ENCODE results near the gene C12orf42. TPM values are rescaled to one million over a fixed set of nuclear protein-coding genes. Genes with fewer than 3 reads are reported as not detected.

The C12orf42 gene
- total and polyA plus RNA-seq, 4 donors: 0.17 to 0.47 TPM; not detected in 2

- H3K4me1 ChIP-seq (ENCODE audit: control insufficient read depth, insufficient read depth, low read length): peaks cover 10% of the 10 kb centered on the region
- no peak overlapping the region for H3K27ac ChIP-seq (ENCODE audit: low read depth, low read length)
- no peaks in the 10 kb centered on the region for H3K36me3 ChIP-seq (ENCODE audit: control insufficient read depth, insufficient read depth, low read length)
- no peak overlapping the region for H3K4me3 ChIP-seq (ENCODE audit: low read depth, low read length)
- H3K27me3 ChIP-seq (ENCODE audit: control insufficient read depth, insufficient read depth, low read length): no peaks in the 10 kb centered on the region
- no peaks in the 10 kb centered on the region for H3K9me3 ChIP-seq (ENCODE audit: control insufficient read depth, insufficient read depth, low read length)
- no peak for DNase-seq (ENCODE audit: low read depth in 4 of 6, low spot score in 6 of 6)
Observed at GRCh38 chr12:103499571-103499970, 3.8 kb upstream of the C12orf42 start.

GRCh38 chr12:103498990-103499389 is 3.2 kb upstream of the C12orf42 start:
- no peak for DNase-seq (ENCODE audit: low read depth in 4 of 6, low spot score in 6 of 6)
- no peak overlapping the region for H3K4me3 ChIP-seq (ENCODE audit: low read depth, low read length)
- no CpG with 5 or more reads among the region's 2 CpGs for WGBS (ENCODE audit: insufficient coverage)
- H3K36me3 ChIP-seq (ENCODE audit: control insufficient read depth, insufficient read depth, low read length): no peaks in the 10 kb centered on the region
- no peaks in the 10 kb centered on the region for H3K9me3 ChIP-seq (ENCODE audit: control insufficient read depth, insufficient read depth, low read length)
- H3K27me3 ChIP-seq (ENCODE audit: control insufficient read depth, insufficient read depth, low read length): no peaks in the 10 kb centered on the region
- peaks cover 10% of the 10 kb centered on the region for H3K4me1 ChIP-seq (ENCODE audit: control insufficient read depth, insufficient read depth, low read length)
- no peak overlapping the region for H3K27ac ChIP-seq (ENCODE audit: low read depth, low read length)

GRCh38 chr12:103494734-103495468 is 867 bp downstream of the C12orf42 start:
- no peak overlapping the region for H3K27ac ChIP-seq (ENCODE audit: low read depth, low read length)

GRCh38 chr12:103494051-103494733 is 1.6 kb downstream of the C12orf42 start:
- peaks cover 10% of the 10 kb centered on the region for H3K4me1 ChIP-seq (ENCODE audit: control insufficient read depth, insufficient read depth, low read length)
- no peaks in the 10 kb centered on the region for H3K9me3 ChIP-seq (ENCODE audit: control insufficient read depth, insufficient read depth, low read length)
- no peak for DNase-seq (ENCODE audit: low read depth in 4 of 6, low spot score in 6 of 6)
- no CpG with 5 or more reads among the region's 5 CpGs for WGBS (ENCODE audit: insufficient coverage)
- H3K27ac ChIP-seq (ENCODE audit: low read depth, low read length): no peak overlapping the region
- H3K27me3 ChIP-seq (ENCODE audit: control insufficient read depth, insufficient read depth, low read length): no peaks in the 10 kb centered on the region
- H3K36me3 ChIP-seq (ENCODE audit: control insufficient read depth, insufficient read depth, low read length): no peaks in the 10 kb centered on the region
- no peak overlapping the region for H3K4me3 ChIP-seq (ENCODE audit: low read depth, low read length)

More at GRCh38 chr12:103494734-103495468, 867 bp downstream of the C12orf42 start:
- Histone ChIP-seq H3K27me3 (ENCODE audit: control insufficient read depth, insufficient read depth, low read length) (no peaks in the 10 kb centered on the region), H3K36me3 (ENCODE audit: control insufficient read depth, insufficient read depth, low read length) (no peaks in the 10 kb centered on the region), H3K4me1 (ENCODE audit: control insufficient read depth, insufficient read depth, low read length) (peaks cover 10% of the 10 kb centered on the region), H3K9me3 (ENCODE audit: control insufficient read depth, insufficient read depth, low read length) (no peaks in the 10 kb centered on the region), H3K4me3 (ENCODE audit: low read depth, low read length) (peak overlapping the region; percentile 38)
- DNase-seq (ENCODE audit: low read depth in 4 of 6, low spot score in 6 of 6): peak in 5 of 6 donors; percentile 6 to 62 (median 14)
- 3% methylated on average over 16 of the region's 24 CpGs for WGBS (ENCODE audit: insufficient coverage)

- no peak for DNase-seq (ENCODE audit: low read depth in 4 of 6, low spot score in 6 of 6)
- Histone ChIP-seq H3K36me3 (ENCODE audit: control insufficient read depth, insufficient read depth, low read length) (no peaks in the 10 kb centered on the region), H3K27ac (ENCODE audit: low read depth, low read length) (no peak overlapping the region), H3K9me3 (ENCODE audit: control insufficient read depth, insufficient read depth, low read length) (no peaks in the 10 kb centered on the region), H3K4me3 (ENCODE audit: low read depth, low read length) (no peak overlapping the region), H3K4me1 (ENCODE audit: control insufficient read depth, insufficient read depth, low read length) (peaks cover 10% of the 10 kb centered on the region), H3K27me3 (ENCODE audit: control insufficient read depth, insufficient read depth, low read length) (no peaks in the 10 kb centered on the region)
- WGBS (ENCODE audit: insufficient coverage): 96% methylated on average over 4 of the region's 4 CpGs
Observed at GRCh38 chr12:103493199-103493598, 2.6 kb downstream of the C12orf42 start.

- Histone ChIP-seq H3K27me3 (ENCODE audit: control insufficient read depth, insufficient read depth, low read length) (no peaks in the 10 kb centered on the region), H3K9me3 (ENCODE audit: control insufficient read depth, insufficient read depth, low read length) (peaks cover 1% of the 10 kb centered on the region), H3K36me3 (ENCODE audit: control insufficient read depth, insufficient read depth, low read length) (no peaks in the 10 kb centered on the region), H3K4me1 (ENCODE audit: control insufficient read depth, insufficient read depth, low read length) (no peaks in the 10 kb centered on the region), H3K4me3 (ENCODE audit: low read depth, low read length) (no peak overlapping the region), H3K27ac (ENCODE audit: low read depth, low read length) (no peak overlapping the region)
- WGBS (ENCODE audit: insufficient coverage): 100% methylated on average over 1 of the region's 4 CpGs
- DNase-seq (ENCODE audit: low read depth in 4 of 6, low spot score in 6 of 6): no peak
Observed at GRCh38 chr12:103482365-103482764, 13.4 kb downstream of the C12orf42 start.

- no peak for DNase-seq (ENCODE audit: low read depth in 4 of 6, low spot score in 6 of 6)
- peaks cover 1% of the 10 kb centered on the region for H3K9me3 ChIP-seq (ENCODE audit: control insufficient read depth, insufficient read depth, low read length)
- H3K27me3 ChIP-seq (ENCODE audit: control insufficient read depth, insufficient read depth, low read length): no peaks in the 10 kb centered on the region
- H3K36me3 ChIP-seq (ENCODE audit: control insufficient read depth, insufficient read depth, low read length): no peaks in the 10 kb centered on the region
- no peak overlapping the region for H3K4me3 ChIP-seq (ENCODE audit: low read depth, low read length)
- WGBS (ENCODE audit: insufficient coverage): no CpG with 5 or more reads among the region's 2 CpGs
- no peak overlapping the region for H3K27ac ChIP-seq (ENCODE audit: low read depth, low read length)
- no peaks in the 10 kb centered on the region for H3K4me1 ChIP-seq (ENCODE audit: control insufficient read depth, insufficient read depth, low read length)
Observed at GRCh38 chr12:103475073-103475472, 20.7 kb downstream of the C12orf42 start.

GRCh38 chr12:103470664-103471063 is 25.1 kb downstream of the C12orf42 start:
- Histone ChIP-seq H3K27me3 (ENCODE audit: control insufficient read depth, insufficient read depth, low read length) (no peaks in the 10 kb centered on the region), H3K4me1 (ENCODE audit: control insufficient read depth, insufficient read depth, low read length) (no peaks in the 10 kb centered on the region), H3K9me3 (ENCODE audit: control insufficient read depth, insufficient read depth, low read length) (no peaks in the 10 kb centered on the region), H3K4me3 (ENCODE audit: low read depth, low read length) (no peak overlapping the region), H3K27ac (ENCODE audit: low read depth, low read length) (no peak overlapping the region), H3K36me3 (ENCODE audit: control insufficient read depth, insufficient read depth, low read length) (no peaks in the 10 kb centered on the region)
- DNase-seq (ENCODE audit: low read depth in 4 of 6, low spot score in 6 of 6): no peak

- H3K9me3 ChIP-seq (ENCODE audit: control insufficient read depth, insufficient read depth, low read length): no peaks in the 10 kb centered on the region
- no peaks in the 10 kb centered on the region for H3K36me3 ChIP-seq (ENCODE audit: control insufficient read depth, insufficient read depth, low read length)
- H3K4me3 ChIP-seq (ENCODE audit: low read depth, low read length): no peak overlapping the region
- DNase-seq (ENCODE audit: low read depth in 4 of 6, low spot score in 6 of 6): peak in 1 of 6 donors; percentile 34
- no peaks in the 10 kb centered on the region for H3K4me1 ChIP-seq (ENCODE audit: control insufficient read depth, insufficient read depth, low read length)
- WGBS (ENCODE audit: insufficient coverage): no CpG with 5 or more reads among the region's 5 CpGs
- no peak overlapping the region for H3K27ac ChIP-seq (ENCODE audit: low read depth, low read length)
- H3K27me3 ChIP-seq (ENCODE audit: control insufficient read depth, insufficient read depth, low read length): no peaks in the 10 kb centered on the region
Observed at GRCh38 chr12:103469719-103470118, 26.0 kb downstream of the C12orf42 start.

GRCh38 chr12:103468837-103469236 is 26.9 kb downstream of the C12orf42 start:
- Histone ChIP-seq H3K36me3 (ENCODE audit: control insufficient read depth, insufficient read depth, low read length) (no peaks in the 10 kb centered on the region), H3K27me3 (ENCODE audit: control insufficient read depth, insufficient read depth, low read length) (no peaks in the 10 kb centered on the region), H3K4me1 (ENCODE audit: control insufficient read depth, insufficient read depth, low read length) (no peaks in the 10 kb centered on the region), H3K9me3 (ENCODE audit: control insufficient read depth, insufficient read depth, low read length) (no peaks in the 10 kb centered on the region), H3K27ac (ENCODE audit: low read depth, low read length) (no peak overlapping the region), H3K4me3 (ENCODE audit: low read depth, low read length) (no peak overlapping the region)
- DNase-seq (ENCODE audit: low read depth in 4 of 6, low spot score in 6 of 6): no peak
- 78% methylated on average over 1 of the region's 3 CpGs for WGBS (ENCODE audit: insufficient coverage)
